CD4-positive, alpha-beta T cell treated with Interleukin-4 for 1 hour (primary cell): ENCODE data around the gene NGLY1.

Source experiments
- DNase-seq, 2 donors: peaks; one replicate each; pipeline ENCODE4 v3.0.0-alpha.2; 2020 to 2022

Gene NGLY1

DNA sequence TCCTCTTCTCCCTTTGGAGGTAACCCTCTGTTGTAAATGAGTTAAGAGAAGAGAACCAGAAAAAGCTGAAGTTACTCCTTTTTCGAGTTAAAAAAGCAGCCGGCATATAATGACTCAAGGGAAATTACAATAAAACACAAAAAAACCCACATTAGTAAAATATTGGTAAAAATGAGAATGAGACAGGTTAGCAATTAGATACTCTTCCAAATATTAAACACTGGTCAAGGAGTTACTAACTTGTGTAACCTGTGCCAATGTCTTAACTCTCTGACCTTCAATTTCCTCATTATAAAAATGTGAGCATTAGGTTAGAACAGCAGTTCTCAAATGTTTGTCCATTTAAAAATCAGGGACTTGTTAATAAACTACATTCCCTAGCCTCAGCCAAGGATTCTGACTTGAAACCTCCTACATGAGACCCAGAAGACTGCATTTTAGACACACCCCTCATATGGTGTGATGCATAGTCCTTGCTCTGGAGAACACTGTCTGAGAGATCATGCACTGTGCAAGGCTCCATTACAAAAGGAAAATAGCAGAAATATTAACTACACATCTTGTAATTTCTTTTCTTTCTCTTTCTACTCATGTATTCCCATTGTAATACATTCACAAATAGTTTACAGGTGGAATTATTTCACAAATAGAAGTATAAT, 75.8 kb downstream of the NGLY1 start:
- DNase-seq, result no peak

DNA sequence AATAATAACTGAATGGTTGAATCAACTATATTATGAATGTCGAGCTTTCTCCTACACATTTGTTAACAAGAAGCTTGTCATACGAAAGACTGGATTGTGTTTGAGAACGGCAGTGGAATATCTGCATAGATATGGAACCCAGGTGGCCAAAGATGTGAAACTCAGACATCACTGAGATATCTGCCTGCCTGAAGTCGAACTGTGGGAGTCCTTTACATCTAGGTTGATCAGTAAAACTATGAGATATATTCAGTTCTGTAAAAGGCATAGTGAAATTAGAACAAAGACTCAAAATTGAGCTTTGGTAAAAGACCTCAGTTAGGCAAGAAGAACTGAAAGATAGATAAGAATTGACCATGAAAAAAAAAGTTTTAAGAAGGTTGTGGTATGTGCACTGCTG, 77.0 kb downstream of the NGLY1 start:
- DNase-seq, result no peak

DNA sequence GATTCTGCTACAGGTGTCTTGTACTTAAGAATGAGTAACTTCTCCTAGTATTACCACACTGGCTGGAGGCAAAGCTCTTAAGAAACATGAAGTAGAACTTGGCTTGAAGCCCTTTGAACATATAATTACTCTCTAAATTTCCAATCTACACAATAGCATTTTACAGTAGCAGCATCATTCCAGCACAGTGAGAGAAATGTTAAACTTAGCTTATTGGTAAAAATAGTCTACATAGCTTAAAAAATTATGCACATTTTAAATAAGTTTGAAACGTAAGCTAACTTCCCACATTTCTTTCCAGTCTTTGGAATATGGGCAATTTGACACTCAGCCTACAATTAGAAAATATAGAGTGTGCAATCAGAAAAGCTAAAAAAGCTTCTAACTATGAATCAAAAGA, 85.7 kb downstream of the NGLY1 start:
- DNase-seq, result no peak

DNA sequence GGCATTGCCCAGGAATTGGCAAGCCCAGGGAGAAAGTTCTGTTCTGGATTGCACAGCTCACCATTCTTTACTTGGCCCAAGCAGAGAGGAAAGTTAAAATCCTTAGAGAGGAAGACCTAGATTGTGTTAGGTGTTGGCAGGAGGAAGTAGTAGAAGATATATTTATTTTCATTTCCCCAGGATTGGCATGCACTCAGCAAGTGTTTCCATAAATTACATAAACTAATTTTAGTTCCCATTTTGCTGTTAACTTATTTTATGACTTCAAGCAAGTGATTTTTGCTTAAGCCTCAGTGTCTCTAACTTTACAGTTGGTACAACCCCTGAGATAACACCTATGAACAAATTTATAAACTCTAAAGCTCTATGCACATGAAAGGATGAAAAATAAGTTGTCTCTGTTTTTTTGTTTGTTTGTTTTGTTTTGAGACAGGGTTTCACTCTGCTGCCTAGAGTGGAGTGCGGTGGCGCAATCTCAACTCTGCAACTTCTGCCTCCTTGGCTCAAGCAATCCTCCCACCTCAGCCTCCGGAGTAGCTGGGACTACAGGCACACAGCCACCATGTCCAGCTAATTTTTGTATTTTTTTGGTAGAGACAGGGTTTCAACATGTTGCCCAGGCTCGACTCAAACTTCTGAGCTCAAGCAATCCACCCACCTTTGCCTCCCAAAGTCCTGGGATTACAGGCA, 87.4 kb downstream of the NGLY1 start:
- DNase-seq, result no peak

DNA sequence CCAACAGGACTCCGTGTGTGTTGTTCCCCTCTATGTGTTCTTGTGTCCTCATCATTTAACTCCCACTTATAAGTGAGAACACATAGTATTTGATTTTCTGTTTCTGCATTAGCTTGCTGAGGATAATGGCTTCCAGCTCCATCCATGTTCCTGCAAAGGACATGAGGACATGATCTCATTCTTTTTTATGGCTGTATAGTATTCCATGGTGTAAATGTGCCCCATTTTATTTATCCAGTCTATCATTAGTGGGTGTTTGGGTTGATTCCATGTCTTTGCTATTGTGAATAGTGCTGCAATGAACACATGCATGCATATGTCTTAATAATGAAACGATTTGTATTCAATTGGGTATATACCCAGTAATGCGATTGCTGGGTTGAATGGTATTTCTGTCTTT, 90.0 kb downstream of the NGLY1 start:
- DNase-seq, result no peak

DNA sequence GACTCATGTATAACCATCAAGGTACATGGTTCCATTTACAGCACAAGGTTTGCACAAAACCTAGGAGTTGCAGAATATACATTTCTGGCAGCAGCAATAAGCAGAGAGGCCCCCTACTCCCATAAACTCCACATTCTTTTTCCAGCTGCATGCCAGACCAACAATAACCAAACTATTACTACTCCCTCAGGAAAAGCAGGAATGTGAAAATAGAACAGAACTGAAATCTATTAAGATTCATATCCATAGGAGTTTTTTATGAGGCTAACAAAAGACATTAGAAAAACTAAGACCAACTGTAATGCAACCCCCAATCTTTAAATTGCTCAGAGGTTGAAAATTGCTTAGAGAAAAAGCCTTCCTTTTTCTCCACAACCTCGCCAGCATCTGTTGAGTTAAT, 90.9 kb downstream of the NGLY1 start:
- DNase-seq, result no peak

DNA sequence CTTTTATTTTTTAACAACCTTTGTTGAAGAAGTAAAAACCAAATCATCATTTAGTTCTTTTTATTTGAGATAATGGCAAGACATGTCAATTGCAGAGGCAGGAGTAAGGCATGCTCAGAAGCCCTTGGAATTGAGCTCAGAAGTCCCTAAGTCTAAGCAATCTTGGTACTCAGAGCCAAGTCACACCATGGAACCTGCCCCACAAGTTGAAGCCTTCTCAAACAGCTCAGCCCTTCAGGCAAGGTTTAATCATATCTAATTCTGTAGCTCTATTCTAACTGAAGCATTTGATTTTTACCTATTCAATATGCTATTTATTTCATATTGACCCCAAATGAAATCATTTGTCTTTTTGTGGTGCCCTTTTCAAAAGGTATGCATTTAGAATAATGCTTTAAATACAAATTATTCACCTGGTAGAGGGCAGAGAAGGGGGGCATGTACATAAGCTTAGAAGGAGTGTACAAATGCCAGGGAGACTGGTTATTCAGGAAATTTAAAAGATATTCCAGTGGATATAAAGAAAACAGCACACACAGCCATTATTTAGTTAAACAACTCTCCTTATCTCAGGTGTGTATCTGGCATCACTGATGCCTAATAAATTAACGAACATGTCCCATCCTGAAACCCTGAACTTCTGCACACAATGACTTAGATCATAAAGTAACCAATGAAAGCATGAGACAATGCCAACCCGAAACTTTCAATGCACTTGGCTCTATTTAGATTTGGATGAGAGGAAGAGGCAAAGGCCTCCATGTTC, 92.3 kb downstream of the NGLY1 start:
- DNase-seq, result no peak

DNA sequence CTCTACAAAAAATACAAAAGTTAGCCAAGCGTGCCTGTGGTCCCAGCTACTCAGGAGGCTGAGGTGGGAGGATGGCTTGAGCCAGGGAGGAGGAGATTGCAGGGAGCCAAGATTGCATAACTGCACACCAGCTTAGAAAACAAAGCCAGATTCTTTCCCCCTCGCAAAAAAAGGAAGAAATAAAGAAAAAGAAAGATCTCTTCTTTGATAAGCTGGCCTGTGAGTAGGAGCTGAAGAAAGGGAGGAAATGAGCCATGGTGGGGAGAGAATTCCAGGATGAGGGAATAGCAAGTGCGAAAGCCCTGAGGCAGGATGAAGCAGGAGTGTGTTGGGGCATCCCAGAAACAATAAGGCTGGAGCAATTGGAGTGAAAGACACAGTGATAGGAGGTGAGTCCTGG, 94.0 kb downstream of the NGLY1 start:
- no peak for DNase-seq

DNA sequence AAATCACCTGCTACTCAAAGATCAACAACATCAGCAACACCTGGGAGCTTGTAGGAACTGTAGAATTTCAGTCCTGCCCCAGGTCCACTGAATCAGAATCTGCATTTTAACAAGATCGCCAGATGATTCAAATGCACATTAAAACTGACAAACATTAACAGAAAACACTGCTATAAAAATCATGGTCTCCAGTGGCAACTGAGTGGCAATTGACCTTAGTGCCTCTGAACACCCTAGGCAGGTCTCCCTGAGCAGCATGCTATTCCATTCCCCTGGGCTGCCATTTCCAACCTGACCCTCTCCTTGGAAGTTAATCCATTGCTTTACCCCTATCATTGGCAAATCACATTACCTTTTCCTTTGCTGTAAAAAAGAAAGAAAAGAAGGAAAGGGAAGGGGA, 95.5 kb downstream of the NGLY1 start:
- DNase-seq, result no peak

DNA sequence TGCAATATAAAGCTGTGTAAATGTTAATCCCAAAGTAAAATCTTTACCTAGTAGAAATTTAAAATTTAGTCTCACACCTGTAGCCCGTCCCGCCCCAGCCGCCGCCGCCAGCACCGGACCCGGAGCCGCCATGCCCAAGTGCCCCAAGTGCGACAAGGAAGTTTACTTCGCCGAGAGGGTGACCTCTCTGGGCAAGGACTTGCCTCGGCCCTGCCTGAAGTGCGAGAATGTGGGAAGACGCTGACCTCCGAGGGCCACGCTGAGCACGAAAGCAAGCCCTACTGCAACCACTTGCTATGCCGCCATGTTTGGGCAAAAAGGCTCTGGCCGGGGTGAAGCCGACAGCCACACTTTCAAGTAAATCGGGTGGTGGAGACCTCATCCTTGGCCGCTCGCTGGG, 96.5 kb downstream of the NGLY1 start:
- DNase-seq, result no peak

DNA sequence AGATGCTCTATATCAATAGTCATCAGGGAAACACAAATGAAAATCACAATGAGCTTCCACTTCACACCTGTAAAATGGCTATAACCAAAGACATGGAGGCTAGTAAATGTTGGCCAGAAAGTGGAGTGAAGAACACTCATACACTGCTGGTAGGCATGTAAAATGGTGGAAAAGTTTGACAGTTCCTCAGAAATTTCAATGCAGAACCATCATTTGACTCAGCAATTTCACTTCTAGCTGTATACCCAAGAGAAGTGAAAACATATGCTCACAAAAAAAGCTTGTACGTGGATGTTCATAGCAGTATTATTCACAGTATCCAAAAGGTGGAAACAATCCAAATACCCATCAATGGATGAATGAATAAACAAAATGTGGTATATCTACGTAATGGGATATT, 99.4 kb downstream of the NGLY1 start:
- no peak for DNase-seq

DNA sequence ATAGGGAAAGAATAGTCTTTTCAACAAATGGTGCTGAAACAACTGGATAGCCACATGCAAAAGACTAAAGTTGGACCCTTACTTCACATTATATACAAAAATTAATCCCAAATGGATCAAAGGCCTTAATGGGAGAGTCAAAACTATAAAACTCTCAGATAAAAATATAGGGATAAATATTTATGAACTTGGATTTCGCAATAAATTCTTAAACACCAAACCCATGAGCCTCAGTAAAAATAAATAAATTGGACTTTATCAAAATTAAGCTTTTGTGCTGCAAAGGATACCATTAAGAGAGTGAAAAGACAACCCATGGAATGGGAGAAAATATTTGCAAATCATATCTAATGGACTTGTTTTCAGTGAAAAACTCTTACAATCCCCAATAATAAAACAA, 99.8 kb downstream of the NGLY1 start:
- no peak for DNase-seq

DNA sequence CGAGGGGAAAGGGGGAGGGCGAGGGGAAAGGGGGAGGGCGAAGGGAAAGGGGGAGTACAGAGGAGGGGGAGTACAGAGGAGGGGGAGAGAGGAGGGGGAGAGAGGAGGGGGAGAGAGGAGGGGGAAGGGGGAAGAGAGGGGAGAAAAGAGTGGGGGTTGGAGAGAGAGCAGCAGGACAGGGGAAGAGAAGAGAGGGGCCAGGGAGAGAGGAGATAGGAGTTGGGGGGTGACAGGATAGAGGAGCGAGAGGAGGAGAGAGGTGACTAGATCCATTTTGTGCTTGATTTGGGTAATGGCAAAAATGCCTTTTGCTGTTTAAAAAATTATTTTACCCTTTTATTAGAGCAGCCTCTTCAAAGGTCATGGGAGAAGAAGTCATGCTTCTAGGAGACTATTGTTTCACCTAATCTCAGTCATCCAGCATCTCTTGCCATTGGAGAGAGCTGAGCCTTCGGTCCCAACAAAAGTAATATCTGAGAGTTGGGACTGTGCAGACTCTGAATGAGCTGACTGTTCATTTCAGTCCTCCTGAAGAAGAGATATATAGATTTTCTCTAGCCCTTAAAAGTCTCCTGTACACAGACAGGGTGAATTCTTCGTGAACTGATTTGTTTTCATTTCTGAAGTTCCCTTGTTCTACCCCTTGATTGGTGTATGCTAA, 103.5 kb downstream of the NGLY1 start:
- no peak for DNase-seq

DNA sequence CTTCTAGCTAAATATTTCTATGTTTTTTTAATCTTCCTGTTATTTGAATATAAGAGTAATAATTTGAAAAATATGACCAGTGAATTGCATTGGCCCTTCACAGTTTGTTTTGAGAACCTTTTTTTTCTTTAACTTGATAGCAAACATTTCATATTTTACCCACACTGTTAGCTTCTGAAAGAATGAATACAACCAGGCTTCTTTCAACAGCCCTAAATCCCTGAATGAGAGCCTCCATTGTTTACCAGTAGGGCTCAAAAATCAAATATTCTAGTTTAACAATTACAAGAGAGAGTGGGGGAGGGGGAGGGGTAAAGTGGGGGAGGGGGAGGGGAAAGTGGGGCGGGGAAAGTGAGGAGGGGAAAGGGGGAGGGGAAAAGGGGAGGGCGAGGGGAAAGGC, 104.1 kb downstream of the NGLY1 start:
- no peak for DNase-seq

DNA sequence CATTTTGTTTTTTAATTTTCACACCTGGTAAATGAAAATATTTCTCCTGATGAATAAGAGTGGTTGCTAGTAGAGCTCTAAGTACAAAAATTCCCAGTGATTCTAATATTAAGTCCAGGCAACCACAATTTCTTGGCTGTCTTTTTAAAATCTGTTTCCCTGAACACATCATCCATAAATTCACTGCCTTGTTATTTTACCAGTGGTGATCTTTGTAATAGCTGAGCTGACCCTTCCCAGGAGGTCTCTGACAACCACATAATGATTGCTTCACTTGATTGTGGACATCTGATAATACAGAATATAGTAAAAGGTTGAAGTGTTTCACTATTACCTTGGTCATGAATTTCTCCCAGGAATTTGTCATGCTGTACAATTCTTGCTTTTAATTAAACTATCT, 104.7 kb downstream of the NGLY1 start:
- no peak for DNase-seq

DNA sequence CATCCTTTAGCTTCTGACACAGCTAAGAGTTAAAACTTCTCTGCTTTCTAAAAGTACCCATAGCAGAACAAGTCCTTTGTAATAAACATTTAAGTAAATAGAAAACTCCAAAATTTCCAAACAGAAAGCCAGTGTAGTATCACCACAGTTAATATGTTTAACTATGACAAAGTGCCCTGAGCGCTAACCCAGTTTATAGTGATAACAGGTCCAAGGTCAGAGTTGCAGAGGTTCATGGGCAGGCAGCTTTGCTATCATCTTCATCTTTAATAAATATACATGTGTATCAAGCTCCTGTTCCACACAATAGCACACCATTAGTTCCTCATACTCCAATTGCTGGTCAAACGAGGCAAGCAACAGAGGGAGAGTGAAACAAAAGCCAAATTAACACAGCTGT, 106.1 kb downstream of the NGLY1 start:
- no peak for DNase-seq

DNA sequence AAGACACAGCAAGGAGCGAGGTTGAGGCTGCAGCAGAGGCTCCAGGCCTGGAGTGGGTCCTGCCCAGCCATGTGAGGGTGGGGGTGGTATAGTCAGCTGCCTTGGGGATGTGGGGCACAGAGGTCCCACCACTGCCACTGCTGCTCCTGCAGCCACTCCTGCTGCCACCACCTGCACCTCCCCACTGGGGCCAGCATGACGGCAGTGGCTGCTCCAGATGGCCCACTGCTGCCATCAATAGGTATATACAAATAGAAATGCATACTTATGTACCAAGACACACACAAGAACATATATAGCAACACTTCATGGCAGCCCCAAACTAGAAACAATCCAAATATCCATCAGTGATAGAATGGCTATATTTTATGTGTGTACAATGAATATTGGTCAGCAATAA, 108.6 kb downstream of the NGLY1 start:
- DNase-seq, result no peak

DNA sequence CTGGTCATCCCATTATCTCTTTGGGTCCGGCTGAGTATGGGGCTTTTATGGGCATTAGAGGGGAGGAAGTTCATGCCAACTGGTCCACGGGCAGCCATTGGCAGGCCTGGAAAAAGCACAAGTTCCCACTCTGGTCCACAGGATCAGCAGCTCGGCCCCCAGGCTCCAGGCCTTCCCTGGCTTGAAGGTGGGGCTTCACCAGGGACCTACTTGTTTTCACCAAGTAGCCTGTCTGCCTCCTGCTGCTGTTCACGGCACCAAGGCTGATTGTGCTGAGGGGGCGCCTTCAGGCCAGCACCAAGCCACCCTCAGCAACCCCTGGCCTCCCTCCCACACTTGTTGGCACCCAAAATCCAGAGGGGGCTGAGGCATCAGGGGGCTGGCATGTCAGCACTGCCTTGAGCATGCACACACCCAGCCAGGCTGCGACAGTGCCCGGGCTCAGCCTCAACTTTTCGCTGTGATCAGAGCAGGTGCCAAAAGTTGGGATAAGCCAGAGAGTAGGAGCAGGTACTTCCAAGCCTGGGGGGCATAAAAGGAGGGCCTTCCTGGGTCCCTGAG, 109.4 kb downstream of the NGLY1 start:
- DNase-seq, result no peak
